ENCODE results near the gene ZBTB20. TPM values are rescaled to one million over a fixed set of nuclear protein-coding genes. Genes with fewer than 3 reads are reported as not detected.

ZBTB20 gene
- total RNA-seq, 1 experiment from 2014 or later: 11.0 TPM

- DNase-seq (ENCODE audit: low spot score): no peak
These were observed 512.5 kb downstream of the ZBTB20 start for GRCh38 chr3:114634635-114635034.

DNA sequence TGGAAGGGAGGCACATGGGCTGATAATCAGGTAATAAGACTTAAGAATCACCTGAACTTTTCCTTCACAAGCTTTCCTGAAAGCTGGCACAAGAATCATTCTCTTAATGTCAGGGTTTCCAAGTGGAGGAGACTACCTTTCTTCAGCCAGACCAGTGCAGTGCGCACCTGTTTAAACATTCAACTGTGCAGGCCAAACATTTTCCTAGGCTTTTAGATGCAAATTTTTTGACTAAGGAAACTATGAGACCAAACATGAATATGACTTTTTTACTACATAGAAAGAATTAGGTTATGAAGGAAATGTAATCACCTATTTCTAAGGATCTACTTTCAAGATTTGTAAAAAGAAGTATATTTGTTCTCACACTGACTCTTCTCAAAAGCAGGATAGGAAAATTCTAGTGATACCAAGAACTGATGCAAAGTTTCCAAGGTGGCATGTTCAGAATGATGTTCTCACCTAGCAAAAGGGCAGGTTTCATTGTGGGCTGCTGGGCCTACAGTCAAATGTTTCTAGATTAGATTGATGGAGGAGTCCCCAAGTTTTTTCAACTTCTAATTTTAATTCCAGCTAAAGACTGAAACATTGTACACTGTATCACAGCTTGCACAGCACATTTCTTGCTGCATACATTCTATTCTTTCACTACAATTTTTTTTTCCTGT is 514.2 kb downstream of the ZBTB20 start:
- DNase-seq (ENCODE audit: low spot score): no peak

DNA sequence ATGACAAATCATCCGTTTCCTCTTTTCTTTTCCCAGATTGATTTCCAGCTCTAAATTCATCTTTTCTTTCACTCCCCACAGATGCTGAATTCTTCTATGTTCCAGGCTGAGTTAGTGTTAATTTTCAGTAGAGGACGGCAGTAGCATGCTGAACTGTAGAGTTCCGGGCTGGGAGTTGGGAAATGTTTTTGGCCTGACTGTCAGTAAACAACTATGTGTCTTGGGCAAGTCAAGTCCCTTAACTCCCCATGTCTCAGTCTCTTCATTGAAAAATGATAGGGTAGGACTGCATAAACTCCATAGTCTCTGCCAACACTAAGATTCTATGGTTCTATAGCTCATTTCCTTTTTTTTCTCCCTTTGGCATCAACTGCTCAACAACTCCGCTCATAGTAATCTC is 519.3 kb downstream of the ZBTB20 start:
- no peak for DNase-seq (ENCODE audit: low spot score)

DNA sequence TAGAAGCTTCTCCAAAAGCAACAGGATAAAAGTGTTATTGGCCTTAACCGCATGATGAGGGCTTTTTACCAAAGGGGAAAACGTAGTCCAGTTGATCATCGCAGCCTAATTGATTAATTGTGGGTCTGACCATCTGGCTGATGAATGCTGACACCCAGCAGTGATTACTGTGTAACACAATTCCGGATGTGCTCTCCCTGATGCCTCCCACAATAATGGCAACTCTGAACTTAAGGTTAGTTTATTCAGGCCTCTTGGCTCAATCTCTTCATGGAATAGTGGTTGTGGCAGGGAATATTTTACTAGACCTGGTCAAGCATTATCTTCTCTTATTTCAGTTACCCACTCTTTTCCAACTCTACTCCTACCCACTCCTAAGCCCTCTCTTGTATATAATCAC is 520.3 kb downstream of the ZBTB20 start:
- DNase-seq (ENCODE audit: low spot score): no peak

DNA sequence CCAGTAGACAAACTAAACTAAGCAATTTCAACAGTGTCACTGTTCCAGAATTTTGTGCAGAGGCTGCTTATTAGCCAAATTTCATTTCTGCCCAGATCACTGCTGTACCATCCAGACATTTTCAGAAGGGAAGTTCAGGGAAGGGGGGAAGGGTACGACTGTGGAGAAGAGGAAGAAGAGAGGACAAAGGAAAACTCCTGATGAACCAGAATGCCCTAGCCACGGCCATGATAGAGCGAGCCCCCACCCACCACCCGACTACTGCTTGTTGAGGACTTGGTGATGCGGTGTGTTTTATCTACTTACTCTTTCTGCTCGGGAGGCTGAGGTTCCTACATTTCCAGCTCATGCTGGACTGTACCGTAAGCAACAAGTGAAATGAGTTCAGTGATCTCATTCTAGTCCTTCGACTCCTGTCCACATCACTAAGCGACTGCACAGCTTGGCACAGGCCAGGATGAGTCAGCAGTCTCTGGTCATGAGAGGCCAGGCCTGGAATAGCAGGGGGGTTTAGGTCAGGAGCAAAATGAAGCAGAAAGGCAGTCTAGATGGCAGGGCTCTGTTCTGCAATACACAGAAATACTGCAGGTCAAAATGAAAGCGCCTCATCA is 522.4 kb downstream of the ZBTB20 start:
- peak; percentile 83 for DNase-seq (ENCODE audit: low spot score)

DNA sequence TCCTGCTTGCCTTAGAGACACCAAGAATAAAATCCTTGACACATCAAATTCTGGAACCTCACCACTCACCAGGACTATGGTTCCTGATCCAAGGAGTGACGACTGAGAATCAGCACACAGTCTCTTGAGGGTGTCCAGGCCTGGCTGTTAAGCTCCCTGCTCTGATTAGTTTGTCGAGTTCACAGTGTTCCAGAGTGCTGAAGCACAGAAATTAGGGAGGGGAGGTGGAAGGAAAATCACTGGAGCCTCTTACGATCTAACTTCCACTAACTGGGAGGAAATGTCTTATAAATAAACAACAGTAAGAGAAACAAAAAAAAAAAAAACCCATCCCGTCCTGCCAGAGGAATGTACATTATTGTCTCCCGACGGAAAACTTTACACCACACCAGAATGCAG is 523.0 kb downstream of the ZBTB20 start:
- peak; percentile 22 for DNase-seq (ENCODE audit: low spot score)

DNA sequence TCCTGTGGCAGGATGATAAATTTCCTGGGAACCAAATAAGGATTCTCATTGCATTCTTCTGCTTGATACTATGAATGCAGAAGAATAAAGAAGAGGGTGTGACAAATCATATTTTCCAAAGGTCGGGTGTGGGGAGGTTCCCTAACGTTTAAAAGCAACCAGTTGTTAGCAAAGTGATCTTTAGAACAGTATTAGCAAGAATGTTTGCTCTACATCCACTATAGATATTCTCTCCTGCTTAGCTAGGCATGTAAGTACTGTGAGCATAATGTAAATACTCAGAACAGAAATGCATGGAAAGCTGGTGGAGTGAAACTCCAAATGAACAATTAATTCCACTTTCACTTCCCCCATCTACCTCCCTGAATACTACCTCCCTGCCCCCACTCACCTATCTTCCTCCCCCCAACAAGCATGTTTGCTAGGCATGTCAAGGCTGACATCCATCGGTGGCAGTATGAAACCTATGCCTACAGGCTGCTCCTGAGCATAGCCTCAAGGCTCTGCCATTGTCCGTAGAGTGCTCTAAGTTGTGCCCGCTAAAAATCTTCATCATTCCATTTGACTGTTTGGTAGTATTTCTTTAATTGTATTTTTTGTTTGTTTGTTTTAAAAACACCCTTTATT is 523.6 kb downstream of the ZBTB20 start:
- no peak for DNase-seq (ENCODE audit: low spot score)

GRCh38 chr3:114622001-114622400 is 525.1 kb downstream of the ZBTB20 start:
- DNase-seq (ENCODE audit: low spot score): no peak

DNA sequence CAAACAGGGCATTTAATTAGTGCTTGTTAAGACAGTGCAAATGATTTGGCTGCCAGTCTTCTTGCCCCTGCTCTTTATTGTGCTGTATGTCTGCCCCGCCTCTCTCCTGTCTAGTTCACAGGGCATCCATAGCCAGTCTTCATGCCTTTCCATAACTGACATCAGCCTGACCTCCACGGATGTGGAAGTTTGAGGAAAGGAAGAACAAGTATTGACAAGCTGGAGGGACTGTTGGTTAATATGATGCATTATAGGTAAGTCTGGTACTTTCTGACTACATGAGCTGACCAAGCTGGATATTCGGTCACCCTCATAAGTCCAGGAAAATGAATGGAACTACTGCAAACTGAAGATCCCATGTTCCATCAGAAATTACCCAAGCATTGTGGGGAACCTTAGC is 527.3 kb downstream of the ZBTB20 start:
- DNase-seq (ENCODE audit: low spot score): no peak

DNA sequence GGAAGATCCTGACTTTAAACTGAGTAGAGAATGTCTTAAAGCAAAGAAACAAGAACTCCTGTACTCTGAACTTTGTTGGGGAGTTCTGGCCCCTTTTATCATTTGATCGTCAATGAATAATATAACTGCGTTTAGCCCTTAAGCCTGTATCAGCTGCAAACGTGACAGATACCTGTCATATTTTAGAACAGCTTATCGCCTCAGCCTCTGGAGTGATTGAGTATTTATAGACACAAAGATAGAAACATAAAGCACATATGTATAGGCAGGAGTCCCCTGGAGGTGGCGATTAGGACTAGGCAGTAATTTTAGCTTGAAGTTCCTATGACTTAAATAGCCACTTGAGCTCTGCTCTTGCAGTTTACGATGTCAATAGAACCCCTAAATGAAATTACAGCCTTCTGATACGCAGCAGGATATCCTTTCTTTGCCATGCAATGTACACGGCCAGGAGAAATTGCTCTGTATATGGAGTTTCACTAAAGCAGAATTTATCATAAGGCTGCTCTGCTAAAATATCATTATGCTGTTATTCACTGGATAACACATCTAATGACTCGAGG is 531.5 kb downstream of the ZBTB20 start:
- DNase-seq (ENCODE audit: low spot score): no peak

GRCh38 chr3:114609973-114610630 is 537.0 kb downstream of the ZBTB20 start:
- no peak for DNase-seq (ENCODE audit: low spot score)

- DNase-seq (ENCODE audit: low spot score): no peak
These were observed 538.8 kb downstream of the ZBTB20 start for GRCh38 chr3:114608293-114608692.

- no peak for DNase-seq (ENCODE audit: low spot score)
These were observed 540.8 kb downstream of the ZBTB20 start for GRCh38 chr3:114606336-114606735.

GRCh38 chr3:114600571-114600970 is 546.5 kb downstream of the ZBTB20 start:
- DNase-seq (ENCODE audit: low spot score): no peak

DNA sequence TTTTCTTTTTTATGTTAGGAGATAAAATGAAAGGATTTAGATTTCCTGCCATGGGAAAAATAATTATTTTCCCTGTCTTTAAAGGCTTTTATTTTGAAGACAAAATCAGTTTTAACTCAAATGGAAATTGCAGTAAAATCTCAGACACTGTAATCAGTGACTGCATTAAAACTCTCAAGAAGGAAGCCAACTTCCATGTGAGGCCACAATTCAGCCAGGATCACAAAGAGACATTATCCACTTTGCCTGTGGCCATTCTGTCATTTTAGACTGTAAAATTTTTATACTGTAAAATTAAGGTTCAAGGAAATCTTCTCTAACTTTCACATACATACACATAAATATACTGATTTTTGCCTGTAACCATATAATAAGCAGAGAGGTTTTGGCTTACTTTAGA is 549.2 kb downstream of the ZBTB20 start:
- no peak for DNase-seq (ENCODE audit: low spot score)

- DNase-seq (ENCODE audit: low spot score): peak; percentile 14
These were observed 550.1 kb downstream of the ZBTB20 start for GRCh38 chr3:114597012-114597411.

- no peak for DNase-seq (ENCODE audit: low spot score)
These were observed 550.9 kb downstream of the ZBTB20 start for GRCh38 chr3:114596147-114596546.

GRCh38 chr3:114595522-114596028 is 551.5 kb downstream of the ZBTB20 start:
- DNase-seq (ENCODE audit: low spot score): no peak

GRCh38 chr3:114590309-114591047 is 556.6 kb downstream of the ZBTB20 start:
- DNase-seq (ENCODE audit: low spot score): no peak

GRCh38 chr3:114587986-114588385 is 559.1 kb downstream of the ZBTB20 start:
- no peak for DNase-seq (ENCODE audit: low spot score)

- no peak for DNase-seq (ENCODE audit: low spot score)
These were observed 561.0 kb downstream of the ZBTB20 start for GRCh38 chr3:114586119-114586518.
